ENCODE measurements around the gene ZNF740.

ZNF740 gene

DNA sequence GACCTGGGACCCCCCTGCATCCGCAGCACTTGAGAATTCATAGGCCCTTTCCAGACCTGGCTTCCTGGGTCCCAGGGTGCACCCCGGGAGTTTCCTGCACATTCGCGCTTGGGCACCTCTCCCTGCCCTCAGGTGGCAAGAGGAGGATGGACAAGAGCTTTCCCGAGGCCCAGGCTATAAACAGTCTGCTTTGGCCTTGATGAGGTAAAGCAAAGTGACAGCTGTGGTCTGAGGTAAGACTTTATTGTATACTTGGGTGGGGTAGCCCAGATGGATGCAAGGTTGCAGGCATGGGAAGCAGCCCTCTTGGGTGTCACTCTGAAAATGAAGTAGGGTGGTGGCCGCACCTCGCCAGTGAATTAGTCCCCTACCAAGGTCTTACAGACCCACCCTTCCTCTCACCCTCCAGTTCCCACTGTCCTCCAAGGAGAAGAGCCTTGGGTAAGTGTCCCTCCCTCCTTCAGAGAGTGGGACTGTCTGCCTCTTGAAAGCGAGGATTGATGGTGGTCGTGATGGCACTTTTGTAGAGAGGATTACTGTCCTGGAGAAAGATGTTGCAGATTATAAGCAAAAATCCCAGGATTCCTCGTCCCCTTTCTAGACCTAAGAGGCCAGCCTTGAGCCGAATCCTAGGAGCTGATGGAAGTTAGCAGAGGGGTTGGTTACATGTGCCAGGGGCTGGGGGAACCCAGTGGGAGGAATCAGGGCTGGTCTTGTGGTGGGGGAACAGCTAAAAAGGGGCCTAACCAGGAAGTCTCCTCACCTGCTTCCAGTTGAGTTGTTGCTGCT is 10.8 kb downstream of the ZNF740 start (continued):
- TF ChIP-seq, protein P1, sequence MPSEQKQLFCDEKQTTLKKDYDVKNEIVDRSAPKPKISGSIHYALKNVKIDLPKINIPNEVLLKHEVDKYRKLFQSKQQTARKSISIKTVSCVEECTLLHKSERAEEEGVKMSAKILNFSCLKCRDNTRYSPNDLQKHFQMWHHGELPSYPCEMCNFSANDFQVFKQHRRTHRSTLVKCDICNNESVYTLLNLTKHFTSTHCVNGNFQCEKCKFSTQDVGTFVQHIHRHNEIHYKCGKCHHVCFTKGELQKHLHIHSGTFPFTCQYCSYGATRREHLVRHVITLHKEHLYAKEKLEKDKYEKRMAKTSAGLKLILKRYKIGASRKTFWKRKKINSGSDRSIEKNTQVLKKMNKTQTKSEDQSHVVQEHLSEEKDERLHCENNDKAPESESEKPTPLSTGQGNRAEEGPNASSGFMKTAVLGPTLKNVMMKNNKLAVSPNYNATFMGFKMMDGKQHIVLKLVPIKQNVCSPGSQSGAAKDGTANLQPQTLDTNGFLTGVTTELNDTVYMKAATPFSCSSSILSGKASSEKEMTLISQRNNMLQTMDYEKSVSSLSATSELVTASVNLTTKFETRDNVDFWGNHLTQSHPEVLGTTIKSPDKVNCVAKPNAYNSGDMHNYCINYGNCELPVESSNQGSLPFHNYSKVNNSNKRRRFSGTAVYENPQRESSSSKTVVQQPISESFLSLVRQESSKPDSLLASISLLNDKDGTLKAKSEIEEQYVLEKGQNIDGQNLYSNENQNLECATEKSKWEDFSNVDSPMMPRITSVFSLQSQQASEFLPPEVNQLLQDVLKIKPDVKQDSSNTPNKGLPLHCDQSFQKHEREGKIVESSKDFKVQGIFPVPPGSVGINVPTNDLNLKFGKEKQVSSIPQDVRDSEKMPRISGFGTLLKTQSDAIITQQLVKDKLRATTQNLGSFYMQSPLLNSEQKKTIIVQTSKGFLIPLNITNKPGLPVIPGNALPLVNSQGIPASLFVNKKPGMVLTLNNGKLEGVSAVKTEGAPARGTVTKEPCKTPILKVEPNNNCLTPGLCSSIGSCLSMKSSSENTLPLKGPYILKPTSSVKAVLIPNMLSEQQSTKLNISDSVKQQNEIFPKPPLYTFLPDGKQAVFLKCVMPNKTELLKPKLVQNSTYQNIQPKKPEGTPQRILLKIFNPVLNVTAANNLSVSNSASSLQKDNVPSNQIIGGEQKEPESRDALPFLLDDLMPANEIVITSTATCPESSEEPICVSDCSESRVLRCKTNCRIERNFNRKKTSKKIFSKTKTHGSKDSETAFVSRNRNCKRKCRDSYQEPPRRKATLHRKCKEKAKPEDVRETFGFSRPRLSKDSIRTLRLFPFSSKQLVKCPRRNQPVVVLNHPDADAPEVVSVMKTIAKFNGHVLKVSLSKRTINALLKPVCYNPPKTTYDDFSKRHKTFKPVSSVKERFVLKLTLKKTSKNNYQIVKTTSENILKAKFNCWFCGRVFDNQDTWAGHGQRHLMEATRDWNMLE (tag by site-specific recombination; conservative IDR thresholded peaks at IDR 0.05; ENCODE audit: low read depth) = no peak
- TF ChIP-seq, protein P2, sequence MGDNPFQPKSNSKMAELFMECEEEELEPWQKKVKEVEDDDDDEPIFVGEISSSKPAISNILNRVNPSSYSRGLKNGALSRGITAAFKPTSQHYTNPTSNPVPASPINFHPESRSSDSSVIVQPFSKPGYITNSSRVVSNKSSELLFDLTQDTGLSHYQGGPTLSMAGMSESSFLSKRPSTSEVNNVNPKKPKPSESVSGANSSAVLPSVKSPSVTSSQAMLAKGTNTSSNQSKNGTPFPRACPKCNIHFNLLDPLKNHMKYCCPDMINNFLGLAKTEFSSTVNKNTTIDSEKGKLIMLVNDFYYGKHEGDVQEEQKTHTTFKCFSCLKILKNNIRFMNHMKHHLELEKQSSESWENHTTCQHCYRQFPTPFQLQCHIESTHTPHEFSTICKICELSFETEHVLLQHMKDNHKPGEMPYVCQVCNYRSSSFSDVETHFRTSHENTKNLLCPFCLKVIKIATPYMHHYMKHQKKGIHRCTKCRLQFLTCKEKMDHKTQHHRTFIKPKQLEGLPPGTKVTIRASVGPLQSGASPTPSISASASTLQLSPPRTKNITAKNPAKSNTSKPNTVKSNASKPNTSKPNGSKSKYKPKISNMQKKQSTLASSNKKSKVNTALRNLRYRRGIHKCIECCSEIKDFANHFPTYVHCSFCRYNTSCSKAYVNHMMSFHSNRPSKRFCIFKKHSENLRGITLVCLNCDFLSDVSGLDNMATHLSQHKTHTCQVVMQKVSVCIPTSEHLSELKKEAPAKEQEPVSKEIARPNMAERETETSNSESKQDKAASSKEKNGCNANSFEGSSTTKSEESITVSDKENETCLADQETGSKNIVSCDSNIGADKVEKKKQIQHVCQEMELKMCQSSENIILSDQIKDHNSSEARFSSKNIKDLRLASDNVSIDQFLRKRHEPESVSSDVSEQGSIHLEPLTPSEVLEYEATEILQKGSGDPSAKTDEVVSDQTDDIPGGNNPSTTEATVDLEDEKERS (tag by site-specific recombination; IDR thresholded peaks at IDR 0.05) = no peak
- no peak for TF ChIP-seq ZNF221 (tag by site-specific recombination; IDR thresholded peaks at IDR 0.05; ENCODE audit: borderline replicate concordance)
- no peak for TF ChIP-seq ZBTB17 (tag by site-specific recombination; IDR thresholded peaks at IDR 0.05)
- TF ChIP-seq, protein P3, sequence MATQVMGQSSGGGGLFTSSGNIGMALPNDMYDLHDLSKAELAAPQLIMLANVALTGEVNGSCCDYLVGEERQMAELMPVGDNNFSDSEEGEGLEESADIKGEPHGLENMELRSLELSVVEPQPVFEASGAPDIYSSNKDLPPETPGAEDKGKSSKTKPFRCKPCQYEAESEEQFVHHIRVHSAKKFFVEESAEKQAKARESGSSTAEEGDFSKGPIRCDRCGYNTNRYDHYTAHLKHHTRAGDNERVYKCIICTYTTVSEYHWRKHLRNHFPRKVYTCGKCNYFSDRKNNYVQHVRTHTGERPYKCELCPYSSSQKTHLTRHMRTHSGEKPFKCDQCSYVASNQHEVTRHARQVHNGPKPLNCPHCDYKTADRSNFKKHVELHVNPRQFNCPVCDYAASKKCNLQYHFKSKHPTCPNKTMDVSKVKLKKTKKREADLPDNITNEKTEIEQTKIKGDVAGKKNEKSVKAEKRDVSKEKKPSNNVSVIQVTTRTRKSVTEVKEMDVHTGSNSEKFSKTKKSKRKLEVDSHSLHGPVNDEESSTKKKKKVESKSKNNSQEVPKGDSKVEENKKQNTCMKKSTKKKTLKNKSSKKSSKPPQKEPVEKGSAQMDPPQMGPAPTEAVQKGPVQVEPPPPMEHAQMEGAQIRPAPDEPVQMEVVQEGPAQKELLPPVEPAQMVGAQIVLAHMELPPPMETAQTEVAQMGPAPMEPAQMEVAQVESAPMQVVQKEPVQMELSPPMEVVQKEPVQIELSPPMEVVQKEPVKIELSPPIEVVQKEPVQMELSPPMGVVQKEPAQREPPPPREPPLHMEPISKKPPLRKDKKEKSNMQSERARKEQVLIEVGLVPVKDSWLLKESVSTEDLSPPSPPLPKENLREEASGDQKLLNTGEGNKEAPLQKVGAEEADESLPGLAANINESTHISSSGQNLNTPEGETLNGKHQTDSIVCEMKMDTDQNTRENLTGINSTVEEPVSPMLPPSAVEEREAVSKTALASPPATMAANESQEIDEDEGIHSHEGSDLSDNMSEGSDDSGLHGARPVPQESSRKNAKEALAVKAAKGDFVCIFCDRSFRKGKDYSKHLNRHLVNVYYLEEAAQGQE (tag by site-specific recombination; IDR thresholded peaks at IDR 0.05) = no peak
- TF ChIP-seq ZNF514 (tag by site-specific recombination; IDR thresholded peaks at IDR 0.05) = no peak

DNA sequence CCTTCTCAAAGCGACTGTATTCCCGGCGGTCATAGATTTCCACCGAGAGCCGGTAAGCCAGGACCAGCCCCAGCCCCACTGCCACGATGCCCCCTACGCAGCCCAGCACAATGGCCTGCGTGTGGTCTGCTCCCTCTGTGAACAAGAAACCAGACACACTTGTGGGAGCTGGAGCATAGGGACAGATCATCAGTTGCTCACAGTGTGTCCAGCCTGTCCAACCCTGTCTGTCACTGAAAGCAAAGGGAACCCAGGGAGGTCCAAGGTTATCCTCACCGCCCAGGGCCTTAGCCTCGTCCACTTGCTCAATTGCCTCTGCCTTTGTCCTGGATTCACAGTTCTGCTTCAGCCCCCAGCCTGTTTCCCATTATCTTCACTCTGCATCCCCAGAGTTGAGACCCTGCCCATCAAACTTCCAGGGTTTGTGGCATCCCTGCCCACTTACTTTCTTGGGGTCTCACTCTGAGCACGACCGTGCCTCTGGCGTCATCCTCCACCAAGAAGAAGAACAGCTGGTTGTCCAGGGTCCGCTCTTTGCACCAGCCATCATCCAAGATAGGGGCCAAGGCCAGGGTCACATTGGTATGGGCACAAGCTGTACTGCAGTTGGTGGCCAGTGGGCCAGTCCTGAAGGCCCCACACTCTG is 11.5 kb downstream of the ZNF740 start:
- ChIA-PET POLR2A (interaction anchor here (0.9 kb wide), 1 partner anchor 11 kb away, joined by 5 read pairs; the partner anchor contains the start of genes CSAD and ZNF740), CTCF (interaction anchor here (2.7 to 7.5 kb wide), 2 partner anchors 11 to 33 kb away, joined by 16 to 94 read pairs; partner anchors contain the start of genes CSAD and ZNF740)
- no peaks in the 10 kb centered on the region for H3K9me3 ChIP-seq (ENCODE audit: control insufficient read depth, insufficient read depth, low read depth, low read length)
- no peaks in the 10 kb centered on the region for H3K4me1 ChIP-seq (ENCODE audit: control insufficient read depth, insufficient read depth, low read length)
- peaks cover 0 to 42% of the 10 kb centered on the region in 2 experiments; a peak in 1 of 3 replicates for H3K36me3 ChIP-seq (ENCODE audit: control insufficient read depth in 2 of 2, insufficient read depth in 1 of 2, low read length in 2 of 2)
- H3K4me3 ChIP-seq (ENCODE audit: low read depth, low read length) = no peak overlapping the region
- H3K27ac ChIP-seq (ENCODE audit: extremely low read depth, low read depth, low read length) = no peak overlapping the region
- TF ChIP-seq IKZF3 (tag by site-specific recombination; IDR thresholded peaks at IDR 0.05) (no peak), ZNF792 (tag by site-specific recombination; IDR thresholded peaks at IDR 0.05) (no peak), ZNF138 (tag by site-specific recombination; IDR thresholded peaks at IDR 0.05; ENCODE audit: borderline replicate concordance) (no peak), GLI2 (tag by site-specific recombination; IDR thresholded peaks at IDR 0.05; ENCODE audit: borderline replicate concordance, low read depth) (no peak), ZNF19 (tag by site-specific recombination; IDR thresholded peaks at IDR 0.05; ENCODE audit: low read depth) (no peak), ZNF155 (tag by site-specific recombination; IDR thresholded peaks at IDR 0.05) (no peak), ZNF514 (tag by site-specific recombination; IDR thresholded peaks at IDR 0.05) (no peak), ZNF248 (tag by site-specific recombination; IDR thresholded peaks at IDR 0.05) (no peak)
- TF ChIP-seq, protein P4, sequence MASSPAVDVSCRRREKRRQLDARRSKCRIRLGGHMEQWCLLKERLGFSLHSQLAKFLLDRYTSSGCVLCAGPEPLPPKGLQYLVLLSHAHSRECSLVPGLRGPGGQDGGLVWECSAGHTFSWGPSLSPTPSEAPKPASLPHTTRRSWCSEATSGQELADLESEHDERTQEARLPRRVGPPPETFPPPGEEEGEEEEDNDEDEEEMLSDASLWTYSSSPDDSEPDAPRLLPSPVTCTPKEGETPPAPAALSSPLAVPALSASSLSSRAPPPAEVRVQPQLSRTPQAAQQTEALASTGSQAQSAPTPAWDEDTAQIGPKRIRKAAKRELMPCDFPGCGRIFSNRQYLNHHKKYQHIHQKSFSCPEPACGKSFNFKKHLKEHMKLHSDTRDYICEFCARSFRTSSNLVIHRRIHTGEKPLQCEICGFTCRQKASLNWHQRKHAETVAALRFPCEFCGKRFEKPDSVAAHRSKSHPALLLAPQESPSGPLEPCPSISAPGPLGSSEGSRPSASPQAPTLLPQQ (tag by site-specific recombination; IDR thresholded peaks at IDR 0.05) = no peak
- TF ChIP-seq, protein P5, sequence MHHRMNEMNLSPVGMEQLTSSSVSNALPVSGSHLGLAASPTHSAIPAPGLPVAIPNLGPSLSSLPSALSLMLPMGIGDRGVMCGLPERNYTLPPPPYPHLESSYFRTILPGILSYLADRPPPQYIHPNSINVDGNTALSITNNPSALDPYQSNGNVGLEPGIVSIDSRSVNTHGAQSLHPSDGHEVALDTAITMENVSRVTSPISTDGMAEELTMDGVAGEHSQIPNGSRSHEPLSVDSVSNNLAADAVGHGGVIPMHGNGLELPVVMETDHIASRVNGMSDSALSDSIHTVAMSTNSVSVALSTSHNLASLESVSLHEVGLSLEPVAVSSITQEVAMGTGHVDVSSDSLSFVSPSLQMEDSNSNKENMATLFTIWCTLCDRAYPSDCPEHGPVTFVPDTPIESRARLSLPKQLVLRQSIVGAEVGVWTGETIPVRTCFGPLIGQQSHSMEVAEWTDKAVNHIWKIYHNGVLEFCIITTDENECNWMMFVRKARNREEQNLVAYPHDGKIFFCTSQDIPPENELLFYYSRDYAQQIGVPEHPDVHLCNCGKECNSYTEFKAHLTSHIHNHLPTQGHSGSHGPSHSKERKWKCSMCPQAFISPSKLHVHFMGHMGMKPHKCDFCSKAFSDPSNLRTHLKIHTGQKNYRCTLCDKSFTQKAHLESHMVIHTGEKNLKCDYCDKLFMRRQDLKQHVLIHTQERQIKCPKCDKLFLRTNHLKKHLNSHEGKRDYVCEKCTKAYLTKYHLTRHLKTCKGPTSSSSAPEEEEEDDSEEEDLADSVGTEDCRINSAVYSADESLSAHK (tag by site-specific recombination; IDR thresholded peaks at IDR 0.05) = no peak
